ENCODE measurements around the gene CSF3.
A peak's percentile ranks its signal among the peaks of the same experiment; 100 is the strongest.

Gene CSF3, protein sequence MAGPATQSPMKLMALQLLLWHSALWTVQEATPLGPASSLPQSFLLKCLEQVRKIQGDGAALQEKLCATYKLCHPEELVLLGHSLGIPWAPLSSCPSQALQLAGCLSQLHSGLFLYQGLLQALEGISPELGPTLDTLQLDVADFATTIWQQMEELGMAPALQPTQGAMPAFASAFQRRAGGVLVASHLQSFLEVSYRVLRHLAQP

DNA sequence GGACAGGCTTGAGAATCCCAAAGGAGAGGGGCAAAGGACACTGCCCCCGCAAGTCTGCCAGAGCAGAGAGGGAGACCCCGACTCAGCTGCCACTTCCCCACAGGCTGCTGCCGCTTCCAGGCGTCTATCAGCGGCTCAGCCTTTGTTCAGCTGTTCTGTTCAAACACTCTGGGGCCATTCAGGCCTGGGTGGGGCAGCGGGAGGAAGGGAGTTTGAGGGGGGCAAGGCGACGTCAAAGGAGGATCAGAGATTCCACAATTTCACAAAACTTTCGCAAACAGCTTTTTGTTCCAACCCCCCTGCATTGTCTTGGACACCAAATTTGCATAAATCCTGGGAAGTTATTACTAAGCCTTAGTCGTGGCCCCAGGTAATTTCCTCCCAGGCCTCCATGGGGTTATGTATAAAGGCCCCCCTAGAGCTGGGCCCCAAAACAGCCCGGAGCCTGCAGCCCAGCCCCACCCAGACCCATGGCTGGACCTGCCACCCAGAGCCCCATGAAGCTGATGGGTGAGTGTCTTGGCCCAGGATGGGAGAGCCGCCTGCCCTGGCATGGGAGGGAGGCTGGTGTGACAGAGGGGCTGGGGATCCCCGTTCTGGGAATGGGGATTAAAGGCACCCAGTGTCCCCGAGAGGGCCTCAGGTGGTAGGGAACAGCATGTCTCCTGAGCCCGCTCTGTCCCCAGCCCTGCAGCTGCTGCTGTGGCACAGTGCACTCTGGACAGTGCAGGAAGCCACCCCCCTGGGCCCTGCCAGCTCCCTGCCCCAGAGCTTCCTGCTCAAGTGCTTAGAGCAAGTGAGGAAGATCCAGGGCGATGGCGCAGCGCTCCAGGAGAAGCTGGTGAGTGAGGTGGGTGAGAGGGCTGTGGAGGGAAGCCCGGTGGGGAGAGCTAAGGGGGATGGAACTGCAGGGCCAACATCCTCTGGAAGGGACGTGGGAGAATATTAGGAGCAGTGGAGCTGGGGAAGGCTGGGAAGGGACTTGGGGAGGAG lies at the start of gene CSF3:
Gene CSF3, plus strand, starts transcription at position 436 of the 993 bp plus-strand sequence. Its CDS starts 35 bp downstream, at position 471.
- DNase-seq (ENCODE audit: extremely low read depth in 1 of 2, low read depth in 1 of 2): no peak

DNA sequence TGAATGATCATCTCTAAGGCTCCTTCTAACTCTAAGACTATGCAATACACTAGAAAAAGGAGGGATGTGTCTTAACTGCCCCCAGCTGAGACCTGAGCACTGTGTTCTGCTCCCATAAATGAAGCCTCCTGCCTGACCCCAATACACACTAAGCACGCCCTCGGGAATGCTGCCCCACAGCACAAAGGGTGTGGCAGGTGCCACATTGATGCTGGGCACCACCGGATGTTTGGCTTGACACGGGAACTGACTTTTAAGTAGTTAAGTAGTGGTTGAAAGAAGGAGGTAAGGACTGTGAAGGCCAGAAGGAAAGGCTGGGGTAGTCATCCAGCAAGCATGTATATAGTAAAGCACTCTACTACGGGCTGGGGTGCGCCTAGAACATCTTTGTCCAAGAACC lies 48.5 kb upstream of the CSF3 start:
- no peak for DNase-seq (ENCODE audit: extremely low read depth in 1 of 2, low read depth in 1 of 2)

DNA sequence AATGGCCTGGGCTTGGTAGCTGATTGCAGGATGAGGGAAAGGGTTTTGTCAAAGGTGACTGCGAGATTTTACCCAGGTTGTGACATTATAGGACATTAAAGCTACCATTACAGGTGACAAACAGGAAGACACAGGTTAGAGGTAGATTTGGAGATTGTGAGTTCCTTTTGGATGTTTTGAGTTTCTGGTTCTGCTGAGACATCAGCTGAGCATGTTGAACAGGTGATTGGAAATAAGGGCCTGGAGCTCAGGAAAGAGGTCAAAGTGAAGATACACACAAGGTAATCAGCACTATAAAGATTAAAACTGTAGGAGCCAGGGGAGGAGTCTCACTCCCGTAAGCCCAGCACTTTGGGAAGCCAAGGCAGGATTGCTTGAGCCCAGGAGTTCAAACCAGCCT lies 46.5 kb upstream of the CSF3 start:
- no peak for DNase-seq (ENCODE audit: extremely low read depth in 1 of 2, low read depth in 1 of 2)

DNA sequence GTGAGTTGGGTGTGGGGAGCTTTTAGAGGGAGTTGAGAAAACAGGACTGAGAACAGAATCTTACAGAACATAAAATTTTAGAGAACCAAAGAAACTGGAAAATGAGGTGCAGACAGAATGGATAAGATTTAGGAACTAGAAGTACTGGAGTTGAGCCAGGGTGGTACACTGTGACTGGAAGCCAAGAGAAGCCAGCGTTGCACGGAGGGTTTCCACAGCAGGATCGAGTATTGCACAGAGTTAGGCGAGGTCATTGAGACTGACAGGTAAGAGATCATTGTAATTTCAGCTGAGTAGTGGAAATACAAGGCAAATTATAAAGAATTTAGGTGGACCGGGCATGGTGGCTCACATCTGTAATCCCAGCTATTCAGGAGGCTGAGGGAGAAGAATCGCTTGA lies 45.9 kb upstream of the CSF3 start:
- DNase-seq (ENCODE audit: extremely low read depth in 1 of 2, low read depth in 1 of 2): no peak

GRCh38 chr17:39970157-39970692 lies 45.0 kb upstream of the CSF3 start:
- no peak for DNase-seq (ENCODE audit: extremely low read depth in 1 of 2, low read depth in 1 of 2)

- DNase-seq (ENCODE audit: extremely low read depth in 1 of 2, low read depth in 1 of 2): no peak
Observed at GRCh38 chr17:39971076-39971603, 44.1 kb upstream of the CSF3 start.

- DNase-seq (ENCODE audit: extremely low read depth in 1 of 2, low read depth in 1 of 2): no peak
Observed at GRCh38 chr17:39972271-39972670, 43.0 kb upstream of the CSF3 start.

DNA sequence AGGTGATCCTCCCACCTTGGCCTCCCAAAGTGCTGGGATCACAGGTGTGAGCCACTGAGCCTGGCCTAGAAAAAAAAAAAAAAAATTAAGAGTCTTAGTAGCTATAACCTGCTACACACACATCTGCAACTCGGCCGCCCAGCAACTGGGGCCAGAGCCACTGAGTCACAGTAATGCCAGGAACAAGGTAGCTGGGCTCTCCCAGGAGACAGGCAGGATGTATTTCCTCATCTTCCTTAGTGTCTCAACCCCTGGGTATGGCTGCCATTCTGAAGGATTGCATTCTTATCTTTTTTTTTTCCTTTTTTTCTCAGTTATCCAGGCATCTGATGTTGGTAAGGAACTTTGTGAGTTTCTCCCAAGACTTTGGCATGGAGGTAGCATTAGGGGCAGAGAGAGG lies 41.7 kb upstream of the CSF3 start:
- no peak for DNase-seq (ENCODE audit: extremely low read depth in 1 of 2, low read depth in 1 of 2)

DNA sequence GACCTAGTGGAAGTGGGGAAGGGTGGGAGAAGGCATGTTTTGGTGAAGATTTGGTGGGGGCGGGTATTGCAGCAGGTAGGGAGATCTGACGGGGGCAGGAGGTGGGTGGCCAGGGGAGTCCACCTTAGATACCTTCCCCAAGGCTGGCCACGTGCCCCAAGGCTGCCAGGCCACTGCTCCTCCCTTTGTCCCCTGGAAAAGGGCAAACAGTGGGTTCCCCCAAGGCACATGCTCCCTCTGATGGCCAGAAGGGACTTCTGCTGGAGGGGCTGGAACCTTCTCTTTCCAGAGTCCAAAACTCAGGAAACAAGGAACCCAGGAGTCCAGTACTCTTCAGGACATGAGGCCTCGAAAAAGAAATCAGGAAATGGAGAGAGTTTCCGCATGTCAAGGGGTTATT lies 40.8 kb upstream of the CSF3 start:
- no peak for DNase-seq (ENCODE audit: extremely low read depth in 1 of 2, low read depth in 1 of 2)

DNA sequence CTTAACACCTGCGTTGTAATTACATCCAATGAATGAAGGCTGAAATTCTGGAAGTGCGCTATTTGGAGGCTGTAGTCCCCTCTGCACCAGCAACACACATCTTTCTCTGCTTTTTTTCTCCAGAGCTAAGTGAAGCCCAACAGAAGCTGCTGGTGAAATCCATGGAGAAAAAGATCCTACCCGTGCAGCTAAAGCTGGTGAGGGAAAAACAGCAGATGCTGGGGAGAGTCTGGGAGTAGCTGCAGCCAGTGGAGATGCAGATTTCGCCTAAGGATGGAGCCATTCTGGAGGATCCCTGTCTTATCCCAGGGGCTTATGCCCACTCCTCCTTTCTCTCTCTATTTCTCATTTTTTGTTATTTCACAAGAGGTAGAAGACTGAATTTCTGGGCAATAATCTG lies 39.4 kb upstream of the CSF3 start:
- no peak for DNase-seq (ENCODE audit: extremely low read depth in 1 of 2, low read depth in 1 of 2)

DNA sequence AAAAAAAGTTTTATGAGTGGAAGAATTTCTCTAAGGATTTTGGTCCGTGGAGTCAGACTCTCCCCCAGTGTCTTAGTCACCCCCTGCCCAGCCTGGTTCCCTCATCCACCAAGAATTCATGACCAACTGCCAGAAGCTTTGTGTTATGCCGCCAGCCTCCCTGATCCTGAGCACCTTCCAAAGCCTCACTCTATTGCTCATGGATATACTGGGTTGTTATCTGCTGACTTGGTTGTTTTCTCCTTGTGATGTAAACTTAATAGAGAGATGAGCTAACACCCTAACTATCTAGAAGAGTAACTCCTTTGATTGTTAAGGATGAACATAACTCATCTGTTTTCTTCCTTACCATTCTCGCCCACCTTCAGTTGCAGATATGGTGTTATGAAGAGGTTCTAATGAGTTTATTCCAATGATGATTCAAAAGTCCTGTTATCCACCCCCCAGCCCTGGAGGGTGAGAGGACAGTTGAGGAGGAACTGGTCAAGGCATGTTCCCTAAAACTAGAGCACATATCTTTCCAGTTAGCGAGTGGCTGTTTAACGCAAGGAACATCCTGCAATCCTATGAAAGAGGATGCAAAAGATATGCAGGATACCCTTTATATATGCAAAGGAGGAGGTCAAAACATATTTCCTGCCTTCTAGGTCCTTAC lies 36.1 kb upstream of the CSF3 start:
- no peak for DNase-seq (ENCODE audit: extremely low read depth in 1 of 2, low read depth in 1 of 2)

DNA sequence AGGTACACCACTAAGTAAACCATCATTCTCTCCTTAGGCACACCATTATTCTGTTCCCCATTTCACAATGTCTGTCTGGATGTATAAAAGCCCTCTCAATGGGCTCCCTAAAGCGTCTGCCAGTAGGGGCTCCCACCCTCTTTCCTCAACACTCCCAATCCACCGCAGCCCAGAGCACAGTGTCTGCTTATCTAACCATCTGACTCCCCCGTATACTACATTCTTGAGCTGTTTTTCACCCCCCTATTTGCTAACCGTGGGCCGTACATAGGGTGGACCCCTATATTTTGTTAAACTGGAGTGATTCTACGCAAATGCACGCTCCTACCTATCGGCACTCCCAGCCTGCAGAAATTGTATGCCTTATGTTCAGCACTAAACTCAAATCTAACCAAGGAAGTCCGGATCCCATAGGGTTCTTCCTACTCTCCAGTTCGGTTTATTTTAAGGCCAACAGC lies 35.3 kb upstream of the CSF3 start:
- DNase-seq (ENCODE audit: extremely low read depth in 1 of 2, low read depth in 1 of 2): no peak

GRCh38 chr17:39980351-39981206 lies 34.7 kb upstream of the CSF3 start, which contains the start of gene PSMD3:
Gene PSMD3, plus strand, starts transcription at chr17:39980807. Its CDS starts 164 bp downstream, at chr17:39980971.
- peak; percentile 86 to 96 for DNase-seq (ENCODE audit: extremely low read depth in 1 of 2, low read depth in 1 of 2)

- no peak for DNase-seq (ENCODE audit: extremely low read depth in 1 of 2, low read depth in 1 of 2)
Observed at GRCh38 chr17:39981207-39981741, 34.0 kb upstream of the CSF3 start.

DNA sequence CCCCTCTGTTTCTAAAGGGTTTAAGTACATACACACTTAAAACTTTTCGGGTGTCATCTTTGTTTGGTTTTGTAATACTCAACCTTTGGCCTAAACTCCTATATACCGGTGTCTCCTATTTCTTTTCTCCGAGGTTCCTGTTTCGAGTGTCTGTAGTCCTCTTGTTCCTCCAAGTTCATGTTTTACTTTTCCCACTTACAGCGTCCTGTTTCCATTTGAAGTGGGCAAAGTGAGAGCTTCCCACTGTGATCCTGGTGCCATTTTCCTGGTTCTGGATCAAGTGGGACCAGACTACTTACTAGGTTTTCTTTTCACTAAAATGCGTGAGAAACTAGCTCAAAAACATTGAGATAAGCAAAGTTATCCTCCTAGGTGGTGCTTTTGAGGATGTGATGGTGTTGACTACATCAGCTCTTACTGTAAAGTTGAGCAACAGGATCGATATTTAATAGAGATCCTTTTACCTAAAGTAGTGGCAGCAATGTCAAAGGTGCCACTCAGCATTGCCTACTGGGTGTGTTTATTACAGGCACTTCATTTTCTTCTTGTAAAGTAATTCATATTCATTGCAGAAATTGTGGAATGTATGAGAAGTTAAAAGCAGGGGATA lies 33.4 kb upstream of the CSF3 start:
- no peak for DNase-seq (ENCODE audit: extremely low read depth in 1 of 2, low read depth in 1 of 2)

GRCh38 chr17:39988206-39988810 lies 26.9 kb upstream of the CSF3 start:
- DNase-seq (ENCODE audit: extremely low read depth in 1 of 2, low read depth in 1 of 2): no peak

- no peak for DNase-seq (ENCODE audit: extremely low read depth in 1 of 2, low read depth in 1 of 2)
Observed at GRCh38 chr17:39994448-39994847, 20.8 kb upstream of the CSF3 start.

DNA sequence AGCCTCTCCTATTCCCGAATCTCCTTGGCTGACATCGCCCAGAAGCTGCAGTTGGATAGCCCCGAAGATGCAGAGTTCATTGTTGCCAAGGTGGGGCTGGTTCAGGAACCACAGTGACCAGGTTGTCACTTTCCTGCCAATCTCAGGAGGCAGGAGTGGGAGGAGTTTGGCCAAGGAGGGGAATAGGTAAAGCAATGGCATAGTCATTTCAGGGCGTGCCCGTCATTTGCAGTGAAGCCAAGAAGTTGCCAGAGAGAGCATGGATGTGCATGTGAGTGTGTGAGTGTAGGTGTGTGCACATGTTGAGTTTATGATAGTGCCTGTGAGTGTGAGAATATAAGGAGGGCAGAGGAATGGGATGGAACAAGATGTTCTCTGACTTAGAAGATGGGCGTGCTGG lies 19.8 kb upstream of the CSF3 start:
- no peak for DNase-seq (ENCODE audit: extremely low read depth in 1 of 2, low read depth in 1 of 2)

GRCh38 chr17:39996162-39996561 lies 19.1 kb upstream of the CSF3 start:
- DNase-seq (ENCODE audit: extremely low read depth in 1 of 2, low read depth in 1 of 2): no peak

Measured in stimulated activated CD8-positive, alpha-beta memory T cell treated with anti-CD3 and anti-CD28 coated beads, Interleukin-7, amount 100 ng/mL, for 48 hours (primary cell).